ENCODE data around the gene RBFOX2.

GRCh38 chr22:35961480-35962295 is 66.9 kb downstream of the RBFOX2 start:
- TF ChIP-seq CTCF (IDR thresholded peaks at IDR 0.05; ENCODE audit: low read length) (no peak), EZH2 (IDR thresholded peaks at IDR 0.05; ENCODE audit: borderline replicate concordance, low read length) (no peak)

All from OCI-LY1 (cell line).